ENCODE measurements around the gene MIB2.

DNA sequence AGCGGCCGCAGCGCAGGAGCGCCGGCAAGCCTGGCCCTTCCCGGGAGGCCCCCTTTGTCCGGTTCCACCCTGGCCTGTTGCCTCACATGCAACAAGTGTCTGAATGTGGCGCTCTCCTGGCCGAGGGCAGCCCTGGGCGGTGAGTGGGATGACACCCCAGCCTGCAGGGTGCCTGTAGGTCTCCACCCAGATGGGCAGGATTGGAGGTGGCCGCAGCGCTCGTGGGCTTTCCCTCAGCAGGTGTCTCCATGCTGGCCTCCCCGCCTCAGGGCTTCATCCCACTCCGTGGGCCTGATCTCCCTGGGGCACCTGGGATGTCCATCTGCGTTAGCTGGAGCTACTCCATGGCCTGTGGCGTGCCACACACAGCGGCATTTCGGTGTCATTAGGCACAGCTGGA, 1.5 kb downstream of the MIB2 start:
- TF ChIP-seq RAD21 (IDR thresholded peaks at IDR 0.05; ENCODE audit: low read length), result no peak
- no peak for TF ChIP-seq FOS (IDR thresholded peaks at IDR 0.05; ENCODE audit: low read depth, low read length)
- TF ChIP-seq, protein P1, sequence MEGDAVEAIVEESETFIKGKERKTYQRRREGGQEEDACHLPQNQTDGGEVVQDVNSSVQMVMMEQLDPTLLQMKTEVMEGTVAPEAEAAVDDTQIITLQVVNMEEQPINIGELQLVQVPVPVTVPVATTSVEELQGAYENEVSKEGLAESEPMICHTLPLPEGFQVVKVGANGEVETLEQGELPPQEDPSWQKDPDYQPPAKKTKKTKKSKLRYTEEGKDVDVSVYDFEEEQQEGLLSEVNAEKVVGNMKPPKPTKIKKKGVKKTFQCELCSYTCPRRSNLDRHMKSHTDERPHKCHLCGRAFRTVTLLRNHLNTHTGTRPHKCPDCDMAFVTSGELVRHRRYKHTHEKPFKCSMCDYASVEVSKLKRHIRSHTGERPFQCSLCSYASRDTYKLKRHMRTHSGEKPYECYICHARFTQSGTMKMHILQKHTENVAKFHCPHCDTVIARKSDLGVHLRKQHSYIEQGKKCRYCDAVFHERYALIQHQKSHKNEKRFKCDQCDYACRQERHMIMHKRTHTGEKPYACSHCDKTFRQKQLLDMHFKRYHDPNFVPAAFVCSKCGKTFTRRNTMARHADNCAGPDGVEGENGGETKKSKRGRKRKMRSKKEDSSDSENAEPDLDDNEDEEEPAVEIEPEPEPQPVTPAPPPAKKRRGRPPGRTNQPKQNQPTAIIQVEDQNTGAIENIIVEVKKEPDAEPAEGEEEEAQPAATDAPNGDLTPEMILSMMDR (conservative IDR thresholded peaks at IDR 0.05; ENCODE audit: low read depth, low read length), result no peak
- TF ChIP-seq POLR2A (IDR thresholded peaks at IDR 0.05; ENCODE audit: low read depth, low read length), result no peak
- no peak for TF ChIP-seq RFX5 (IDR thresholded peaks at IDR 0.05; ENCODE audit: low read depth, low read length)
- no peak for TF ChIP-seq BHLHE40 (IDR thresholded peaks at IDR 0.05; ENCODE audit: low read depth, low read length)
- TF ChIP-seq MAZ (IDR thresholded peaks at IDR 0.05; ENCODE audit: borderline replicate concordance, low read depth, low read length), result no peak
- no peak for TF ChIP-seq MAFK (IDR thresholded peaks at IDR 0.05; ENCODE audit: low read depth, low read length)
- no peak for TF ChIP-seq SMC3 (IDR thresholded peaks at IDR 0.05; ENCODE audit: low read depth, low read length)
- TF ChIP-seq NFE2L2 (IDR thresholded peaks at IDR 0.05; ENCODE audit: low read depth, low read length), result no peak
- TF ChIP-seq, protein P2, sequence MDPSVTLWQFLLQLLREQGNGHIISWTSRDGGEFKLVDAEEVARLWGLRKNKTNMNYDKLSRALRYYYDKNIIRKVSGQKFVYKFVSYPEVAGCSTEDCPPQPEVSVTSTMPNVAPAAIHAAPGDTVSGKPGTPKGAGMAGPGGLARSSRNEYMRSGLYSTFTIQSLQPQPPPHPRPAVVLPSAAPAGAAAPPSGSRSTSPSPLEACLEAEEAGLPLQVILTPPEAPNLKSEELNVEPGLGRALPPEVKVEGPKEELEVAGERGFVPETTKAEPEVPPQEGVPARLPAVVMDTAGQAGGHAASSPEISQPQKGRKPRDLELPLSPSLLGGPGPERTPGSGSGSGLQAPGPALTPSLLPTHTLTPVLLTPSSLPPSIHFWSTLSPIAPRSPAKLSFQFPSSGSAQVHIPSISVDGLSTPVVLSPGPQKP (IDR thresholded peaks at IDR 0.05; ENCODE audit: borderline replicate concordance, low read depth, low read length), result no peak
- no peak for TF ChIP-seq CEBPB (IDR thresholded peaks at IDR 0.05; ENCODE audit: low read depth, low read length)
- TF ChIP-seq CHD1 (IDR thresholded peaks at IDR 0.05; ENCODE audit: low read depth, low read length), result no peak
- no peak for TF ChIP-seq RCOR1 (IDR thresholded peaks at IDR 0.05; ENCODE audit: insufficient replicate concordance, low read length)
